GM04503 (cell line): Measurements from ENCODE around the gene BCS1L.

Experiments used
- DNase-seq: peaks from one replicate; pipeline ENCODE4 v3.0.0-alpha.2; 2012; ENCODE audit warnings: low read depth

The BCS1L gene, protein sequence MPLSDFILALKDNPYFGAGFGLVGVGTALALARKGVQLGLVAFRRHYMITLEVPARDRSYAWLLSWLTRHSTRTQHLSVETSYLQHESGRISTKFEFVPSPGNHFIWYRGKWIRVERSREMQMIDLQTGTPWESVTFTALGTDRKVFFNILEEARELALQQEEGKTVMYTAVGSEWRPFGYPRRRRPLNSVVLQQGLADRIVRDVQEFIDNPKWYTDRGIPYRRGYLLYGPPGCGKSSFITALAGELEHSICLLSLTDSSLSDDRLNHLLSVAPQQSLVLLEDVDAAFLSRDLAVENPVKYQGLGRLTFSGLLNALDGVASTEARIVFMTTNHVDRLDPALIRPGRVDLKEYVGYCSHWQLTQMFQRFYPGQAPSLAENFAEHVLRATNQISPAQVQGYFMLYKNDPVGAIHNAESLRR

DNA sequence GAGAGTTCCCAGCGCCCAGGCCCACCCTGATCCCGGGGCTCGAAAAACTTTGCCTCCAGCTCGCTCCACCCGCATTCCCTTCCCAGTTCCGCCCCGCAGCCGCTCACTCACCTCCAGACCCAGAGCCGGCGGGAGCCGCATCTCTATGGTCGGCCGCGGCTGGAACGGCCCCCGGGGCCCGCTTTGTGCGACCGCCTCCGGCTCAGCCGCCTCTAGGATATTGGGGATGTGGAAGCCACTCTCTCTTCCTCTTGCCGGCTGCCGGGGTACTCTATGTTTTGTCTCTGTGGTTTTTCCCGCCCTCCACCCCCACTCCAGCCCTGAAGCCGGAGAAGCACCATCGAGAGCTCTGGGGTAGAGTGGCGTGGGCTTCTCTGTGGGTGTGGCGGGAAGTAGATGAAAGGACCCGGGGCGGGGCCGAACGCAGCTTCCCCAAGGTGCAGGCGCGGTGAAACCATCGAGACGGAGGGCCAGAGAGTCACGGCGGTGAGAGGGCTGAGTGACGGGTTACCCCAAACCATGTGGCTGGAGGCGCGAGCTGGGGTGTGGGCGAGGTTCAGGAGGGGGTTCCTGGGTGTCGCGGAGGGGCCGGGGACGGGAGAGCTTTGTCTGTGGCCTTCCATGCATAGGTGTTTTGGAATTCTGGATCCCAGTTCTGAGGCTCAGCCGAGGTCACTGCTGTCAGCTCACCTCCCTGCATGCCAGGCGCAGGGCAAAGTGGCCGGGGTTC lies at the start of gene BCS1L, which contains the start of gene ZNF142:
Gene BCS1L (plus strand): TSS at position 426 of the 730 bp plus-strand sequence. CDS start 1,305 bp downstream, outside the sequence.
Gene ZNF142 (minus strand): TSS at position 366 of the 730 bp plus-strand sequence. CDS start 3,194 bp downstream, outside the sequence.
- peak; percentile 47 for DNase-seq

DNA sequence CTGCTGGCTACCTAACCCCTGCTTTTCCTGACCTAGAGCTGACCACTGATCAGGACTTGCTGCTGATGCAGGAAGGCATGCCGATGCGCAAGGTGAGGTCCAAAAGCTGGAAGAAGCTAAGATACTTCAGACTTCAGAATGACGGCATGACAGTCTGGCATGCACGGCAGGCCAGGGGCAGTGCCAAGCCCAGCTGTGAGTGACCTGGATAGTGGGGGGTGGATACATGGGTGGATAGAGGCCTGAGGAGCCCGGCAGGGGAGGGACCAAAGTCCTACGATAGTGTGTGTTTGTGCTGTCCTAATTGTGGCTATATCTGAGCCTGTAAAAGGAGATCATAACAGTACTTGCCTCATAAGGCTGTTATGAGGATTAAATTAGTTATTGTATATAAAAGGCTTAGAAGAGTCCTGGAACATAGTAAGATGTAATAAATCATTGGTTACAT lies 43.6 kb upstream of the BCS1L start:
- DNase-seq: no peak

DNA sequence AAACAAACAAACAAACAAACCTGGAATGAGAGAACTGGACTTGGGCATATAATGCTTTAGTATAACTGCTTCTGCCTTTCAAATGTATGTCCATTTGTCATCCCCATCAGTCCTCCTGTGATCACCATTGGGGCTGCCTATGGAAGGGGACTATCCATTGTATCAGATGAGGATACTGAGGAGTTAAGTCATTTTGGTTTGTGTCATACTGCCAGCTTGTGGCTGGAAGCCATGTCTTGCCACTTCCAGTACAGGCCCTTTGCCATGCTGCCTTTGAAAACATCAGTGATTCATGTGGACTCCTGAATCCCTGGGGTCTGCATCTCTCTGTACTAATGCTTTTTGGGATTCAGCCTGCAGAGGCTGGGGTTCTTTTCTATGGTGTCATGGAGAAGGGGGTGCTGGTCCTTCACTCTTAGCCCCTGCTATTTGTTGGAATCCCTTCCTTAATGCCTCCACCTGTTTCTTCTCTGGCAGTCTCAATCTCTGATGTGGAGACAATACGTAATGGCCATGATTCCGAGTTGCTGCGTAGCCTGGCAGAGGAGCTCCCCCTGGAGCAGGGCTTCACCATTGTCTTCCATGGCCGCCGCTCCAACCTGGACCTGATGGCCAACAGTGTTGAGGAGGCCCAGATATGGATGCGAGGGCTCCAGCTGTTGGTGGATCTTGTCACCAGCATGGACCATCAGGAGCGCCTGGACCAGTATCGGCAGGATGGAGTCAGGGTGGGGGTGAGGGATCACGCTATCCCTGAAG lies 41.2 kb upstream of the BCS1L start:
- DNase-seq: no peak

DNA sequence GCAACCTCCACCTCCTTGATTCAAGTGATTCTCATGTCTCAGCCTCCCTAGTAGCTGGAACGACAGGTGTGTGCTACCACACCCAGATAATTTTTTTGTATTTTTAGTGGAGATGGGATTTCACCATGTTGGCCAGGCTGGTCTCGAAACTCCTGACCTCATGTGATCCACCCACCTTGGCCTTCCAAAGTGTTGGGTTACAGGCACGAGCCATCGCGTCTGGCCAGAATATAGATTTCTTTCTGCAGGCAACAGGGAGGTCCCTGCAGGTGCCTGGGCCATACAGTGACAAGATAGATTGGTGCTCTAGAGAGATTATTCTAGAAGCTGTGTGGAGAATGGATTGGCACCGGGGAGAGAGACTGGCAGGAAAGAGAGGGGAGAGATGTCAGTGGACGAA lies 38.5 kb upstream of the BCS1L start:
- DNase-seq: no peak

DNA sequence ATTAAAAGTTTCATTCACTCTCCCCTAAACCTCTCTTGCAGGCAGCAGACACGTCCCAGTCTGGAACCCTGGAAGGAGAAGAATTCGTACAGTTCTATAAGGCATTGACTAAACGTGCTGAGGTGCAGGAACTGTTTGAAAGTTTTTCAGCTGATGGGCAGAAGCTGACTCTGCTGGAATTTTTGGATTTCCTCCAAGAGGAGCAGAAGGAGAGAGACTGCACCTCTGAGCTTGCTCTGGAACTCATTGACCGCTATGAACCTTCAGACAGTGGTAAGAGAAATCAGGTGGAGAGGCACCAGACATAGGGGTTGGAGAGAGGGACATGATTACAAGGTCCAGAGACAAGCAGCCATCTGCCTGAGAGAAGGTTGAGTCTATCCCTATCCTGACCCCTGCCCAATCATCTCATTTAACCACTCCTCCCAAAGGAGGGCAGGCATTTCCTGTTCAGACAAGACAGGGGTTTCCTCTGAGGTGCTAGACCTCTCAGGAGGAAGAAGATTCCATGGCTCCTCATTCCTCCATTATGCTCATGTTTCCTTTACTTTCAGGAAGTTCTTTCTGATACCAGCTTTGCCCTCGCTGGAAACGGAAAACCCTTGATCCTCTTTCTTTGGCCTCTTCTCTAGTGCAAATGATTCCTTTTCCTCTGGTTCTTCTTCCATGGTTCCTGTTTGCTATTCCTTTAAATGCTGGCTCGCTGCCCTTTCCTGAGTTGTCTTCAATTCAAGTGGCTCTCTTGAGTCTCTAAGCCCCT lies 36.7 kb upstream of the BCS1L start:
- DNase-seq: no peak

DNA sequence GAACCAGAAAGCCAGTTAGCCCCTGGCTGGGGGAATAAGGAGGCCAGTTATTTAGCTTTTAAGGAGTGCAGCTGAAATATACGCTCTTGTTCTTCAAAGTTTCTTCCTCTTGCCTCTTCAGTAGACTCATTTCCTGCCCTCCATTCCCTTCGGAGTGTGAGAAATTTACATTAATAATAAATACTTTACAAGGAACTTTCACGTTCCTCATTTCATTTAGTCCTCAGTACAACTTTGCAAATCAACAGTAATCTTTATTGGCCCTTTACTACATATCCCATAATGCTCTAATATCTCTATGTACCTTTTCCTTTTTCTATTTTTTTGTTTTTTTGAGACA lies 36.1 kb upstream of the BCS1L start:
- no peak for DNase-seq

DNA sequence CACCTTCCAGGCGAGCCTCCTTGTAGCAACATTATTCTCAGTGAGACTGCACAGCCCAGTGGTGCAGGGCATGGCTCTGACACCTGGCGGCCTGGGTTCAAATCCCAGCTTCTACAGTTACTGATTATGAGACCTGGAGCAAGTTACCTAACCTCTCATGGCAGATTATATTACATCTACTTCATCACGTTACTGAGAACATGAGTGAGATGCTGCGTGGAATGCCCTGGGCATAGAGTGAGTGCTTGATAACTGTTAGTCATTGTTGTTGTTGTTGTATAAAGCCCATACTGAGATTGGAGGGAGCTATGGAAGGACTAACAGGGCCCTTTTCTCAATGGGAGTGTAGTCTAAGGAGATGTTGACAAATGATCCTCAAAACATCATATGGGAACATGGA lies 33.1 kb upstream of the BCS1L start:
- no peak for DNase-seq

DNA sequence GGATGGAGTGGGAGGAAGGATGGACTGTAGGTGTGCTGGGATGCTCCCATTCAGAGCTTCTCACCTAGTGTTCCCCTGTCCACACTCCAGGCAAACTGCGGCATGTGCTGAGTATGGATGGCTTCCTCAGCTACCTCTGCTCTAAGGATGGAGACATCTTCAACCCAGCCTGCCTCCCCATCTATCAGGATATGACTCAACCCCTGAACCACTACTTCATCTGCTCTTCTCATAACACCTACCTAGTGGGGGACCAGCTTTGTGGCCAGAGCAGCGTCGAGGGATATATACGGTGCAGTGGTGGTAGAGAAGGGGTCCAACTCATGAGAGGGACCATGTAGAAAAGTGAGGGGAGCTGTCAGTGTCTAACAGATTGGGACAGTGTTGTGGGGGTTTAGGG lies 31.5 kb upstream of the BCS1L start:
- no peak for DNase-seq

DNA sequence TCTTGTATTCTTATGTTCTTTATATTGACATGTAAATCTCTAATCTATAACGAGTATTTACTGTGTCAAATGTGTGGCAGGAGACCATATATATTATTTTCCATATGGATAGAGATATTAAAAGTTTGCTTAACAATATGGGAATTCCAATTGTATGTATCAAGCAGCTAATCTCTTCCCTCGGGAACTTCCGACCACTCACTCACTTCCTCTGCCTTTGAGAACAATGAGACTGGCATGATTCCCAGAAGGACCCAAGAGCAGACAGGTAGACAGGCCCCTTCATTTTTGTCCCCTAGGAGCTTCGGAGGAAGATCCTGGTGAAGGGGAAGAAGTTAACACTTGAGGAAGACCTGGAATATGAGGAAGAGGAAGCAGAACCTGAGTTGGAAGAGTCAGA lies 27.6 kb upstream of the BCS1L start:
- DNase-seq: no peak

DNA sequence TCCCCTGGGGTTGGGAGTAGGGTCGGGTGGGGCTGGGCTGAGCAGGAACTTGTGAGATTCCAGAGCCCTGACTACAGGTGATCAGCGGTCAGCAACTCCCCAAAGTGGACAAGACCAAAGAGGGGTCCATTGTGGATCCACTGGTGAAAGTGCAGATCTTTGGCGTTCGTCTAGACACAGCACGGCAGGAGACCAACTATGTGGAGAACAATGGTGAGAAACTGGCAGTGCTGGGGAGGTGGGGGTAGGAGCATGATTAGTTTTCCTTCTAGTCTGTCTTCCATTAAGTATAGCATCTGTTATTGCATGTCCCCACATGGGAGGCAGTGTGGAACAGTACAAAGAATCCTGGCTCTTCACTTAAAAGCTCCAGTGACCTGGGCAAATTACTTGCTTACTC lies 23.8 kb upstream of the BCS1L start:
- no peak for DNase-seq

DNA sequence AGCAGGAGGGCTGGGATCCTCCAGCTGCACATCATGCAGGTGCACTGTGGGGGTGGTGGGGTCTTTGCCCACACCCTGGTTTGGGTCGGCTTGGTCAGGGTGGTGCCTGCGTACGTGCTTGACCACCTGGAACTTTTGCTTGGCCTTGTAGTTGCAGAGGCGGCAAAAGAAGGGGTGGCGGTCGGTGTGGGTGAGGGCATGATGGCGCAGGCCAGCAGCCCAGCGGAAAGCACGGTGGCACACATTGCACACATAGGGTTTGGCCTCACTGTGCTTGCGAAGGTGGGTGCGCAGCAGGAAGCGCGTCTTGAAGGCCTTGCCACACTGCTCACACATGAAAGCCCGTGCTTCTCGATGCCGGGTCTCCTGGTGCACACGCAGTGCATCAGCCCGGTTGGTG lies 21.1 kb upstream of the BCS1L start:
- no peak for DNase-seq

DNA sequence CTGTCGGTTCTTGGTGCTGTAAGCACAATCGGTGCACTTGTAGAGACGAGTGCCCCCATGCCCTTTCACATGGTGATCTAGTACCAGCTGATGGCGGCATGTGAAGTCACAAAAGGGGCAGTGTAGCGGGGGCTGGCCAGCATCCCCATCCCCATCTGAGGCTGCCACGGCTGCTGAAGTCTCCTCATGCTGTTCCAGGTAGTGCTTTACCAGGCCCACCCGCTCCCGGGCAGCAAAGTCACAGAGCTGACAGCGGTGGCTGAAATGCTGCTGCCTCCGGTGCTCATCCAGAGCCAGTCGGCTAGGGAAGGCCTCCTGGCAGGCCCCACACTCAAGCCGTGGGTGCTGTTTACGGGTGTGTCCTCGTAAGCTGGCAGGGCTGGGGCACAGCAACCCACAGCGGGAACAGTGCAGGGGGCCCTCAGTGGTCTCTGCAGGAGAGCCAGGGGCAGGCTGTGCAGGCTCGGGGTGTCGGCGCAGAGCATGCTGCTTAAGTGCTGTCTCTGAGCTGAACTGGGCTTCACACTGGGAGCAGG lies 17.3 kb upstream of the BCS1L start:
- no peak for DNase-seq

DNA sequence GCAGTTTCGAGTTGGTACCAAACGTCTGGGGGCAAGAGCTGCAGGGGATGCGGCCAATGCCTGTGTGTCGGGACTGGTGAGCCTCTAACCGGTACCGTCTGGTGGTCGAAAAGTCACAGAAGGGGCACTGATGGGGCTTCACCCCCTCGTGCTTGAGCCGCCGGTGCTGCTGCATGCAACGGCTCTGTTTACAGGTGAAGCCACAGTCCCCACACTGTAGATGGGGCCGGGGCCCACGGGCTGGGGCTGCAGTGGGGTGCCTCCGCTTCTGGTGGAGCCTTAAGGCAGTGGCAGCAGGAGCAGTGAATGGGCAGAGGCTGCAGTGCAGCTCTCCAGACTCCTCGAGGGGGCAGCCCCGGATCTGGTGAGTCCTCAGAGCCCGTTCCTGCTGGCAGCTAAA lies 16.7 kb upstream of the BCS1L start:
- DNase-seq: no peak

DNA sequence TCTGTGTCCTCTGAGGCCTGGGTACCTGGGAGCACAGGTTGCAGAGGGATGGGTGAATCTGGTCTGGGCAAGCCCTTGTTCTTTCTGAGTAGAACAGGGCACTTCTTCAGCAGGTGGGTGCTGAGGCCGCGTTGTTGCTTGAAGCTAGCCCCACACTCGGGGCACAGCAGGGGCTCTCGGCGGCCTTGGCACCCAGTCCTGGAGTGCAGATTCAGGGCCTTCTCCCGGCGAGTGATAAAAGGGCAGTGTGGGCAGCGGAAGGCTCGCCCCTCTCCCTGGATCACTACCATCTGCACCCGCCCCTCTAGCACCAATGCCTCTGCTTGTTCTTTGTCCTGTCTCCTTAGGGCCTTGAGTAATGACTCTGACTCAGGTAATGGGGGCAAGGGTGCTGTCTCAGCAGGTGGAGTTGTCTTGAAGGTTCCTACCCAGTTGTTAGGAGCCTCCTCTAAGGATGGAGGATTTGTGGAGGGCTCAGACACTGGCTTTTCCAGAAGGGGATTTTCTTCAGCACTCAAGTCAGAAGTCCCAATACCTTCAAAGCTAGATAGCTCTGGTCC lies 15.7 kb upstream of the BCS1L start:
- DNase-seq: no peak

DNA sequence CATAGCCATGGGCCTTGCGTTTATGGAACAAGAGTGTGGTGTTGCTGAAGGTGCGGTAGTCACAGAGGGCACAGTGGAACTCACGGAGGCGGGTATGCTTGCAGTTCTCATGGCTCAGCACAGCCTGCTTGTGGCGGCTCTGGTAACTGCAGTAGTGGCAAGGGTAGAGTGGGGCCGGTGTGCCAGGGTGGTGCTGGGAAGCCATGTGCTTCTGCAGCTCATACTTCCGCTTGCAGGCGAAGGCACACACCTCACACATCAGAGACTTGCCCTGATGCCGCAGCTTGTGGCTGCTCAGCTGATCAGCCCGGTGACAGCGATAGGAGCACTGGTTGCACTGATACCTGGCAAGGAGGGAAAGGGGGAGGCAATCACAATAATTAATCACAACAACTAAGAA lies 14.8 kb upstream of the BCS1L start:
- no peak for DNase-seq

DNA sequence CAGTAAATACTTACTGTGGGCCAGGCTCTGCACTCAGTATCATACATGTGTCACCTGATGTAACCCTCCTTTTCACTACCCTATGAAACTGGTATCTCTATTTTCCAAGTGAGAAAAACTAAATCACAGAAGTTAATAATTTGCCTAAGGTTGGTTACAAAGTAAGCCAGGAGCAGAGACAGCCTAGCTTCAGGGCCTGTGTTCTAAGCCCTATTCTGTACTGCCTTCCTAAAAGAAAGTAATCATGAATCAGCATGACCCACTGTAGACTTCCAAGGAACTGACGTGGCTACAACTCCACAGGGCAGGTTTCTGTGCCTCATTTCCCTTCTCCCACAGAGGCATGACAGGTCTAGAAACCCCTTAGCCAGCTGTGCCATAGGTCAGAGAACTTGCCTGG lies 14.4 kb upstream of the BCS1L start:
- no peak for DNase-seq

DNA sequence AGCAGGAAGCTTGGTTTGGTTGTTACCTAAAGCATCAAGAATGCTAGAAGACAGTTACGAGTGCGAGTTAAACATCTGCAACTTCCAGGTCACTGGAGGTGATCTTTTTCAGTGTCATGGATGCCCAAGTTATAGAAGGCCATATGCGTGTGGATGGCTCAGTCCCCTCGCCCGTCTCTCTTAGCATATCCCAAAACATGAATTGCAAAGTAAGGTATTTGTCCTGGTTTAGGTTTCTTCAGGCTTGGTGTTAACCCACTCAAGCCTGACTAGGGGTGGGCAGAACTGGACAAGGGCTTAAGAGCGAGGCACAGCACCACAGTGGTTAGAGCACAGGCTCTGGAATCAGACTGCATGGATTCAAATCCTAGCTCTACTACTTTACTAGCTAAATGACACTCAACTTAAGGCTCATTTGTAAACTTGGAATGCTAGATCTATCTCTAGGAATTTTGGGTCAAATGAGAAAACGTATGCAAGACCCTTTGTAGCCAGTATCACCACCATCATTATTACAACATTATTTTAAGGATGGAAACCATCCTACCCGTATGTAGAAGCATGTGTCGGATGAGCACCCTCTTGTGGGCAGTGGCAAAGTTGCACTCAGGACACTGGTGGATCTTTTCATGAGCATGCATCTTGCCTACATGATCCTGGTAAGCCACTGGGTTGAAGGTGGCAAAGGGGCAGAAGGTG lies 11.2 kb upstream of the BCS1L start:
- no peak for DNase-seq

DNA sequence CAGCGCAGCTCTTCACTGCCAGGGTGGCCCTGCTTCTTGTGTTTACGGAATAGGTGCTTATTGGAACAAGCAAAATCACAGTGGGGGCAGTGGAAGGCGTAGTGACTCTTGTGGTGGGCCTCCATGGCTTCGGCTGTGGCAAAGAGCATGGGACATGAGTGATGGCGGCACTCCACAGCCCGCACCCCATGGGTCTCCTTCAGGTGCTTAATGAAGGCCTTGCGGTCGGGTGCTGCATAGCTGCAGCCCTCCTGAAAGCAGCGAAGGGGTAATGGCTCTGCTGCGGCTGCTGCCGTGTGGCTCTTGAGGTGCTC lies 10.7 kb upstream of the BCS1L start:
- DNase-seq: no peak

DNA sequence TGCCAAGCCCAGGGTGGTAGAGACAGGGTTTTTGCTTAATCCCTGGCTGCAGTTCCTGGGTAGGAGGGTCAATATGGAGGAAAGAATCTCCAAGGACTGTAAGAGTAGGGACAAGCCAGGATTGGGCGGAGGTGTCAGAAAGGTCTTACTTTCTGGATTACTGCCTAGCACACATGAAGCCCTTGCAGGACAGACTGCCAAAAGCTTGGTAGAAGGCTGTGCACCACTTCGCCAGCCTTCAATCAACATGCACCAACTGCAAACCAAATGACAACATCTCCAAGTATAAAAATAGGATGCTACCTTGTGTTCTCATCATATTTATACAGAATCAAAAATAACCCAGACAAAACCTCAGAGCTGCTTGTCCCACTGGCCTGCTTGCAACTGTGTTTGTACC lies 3.7 kb upstream of the BCS1L start:
- DNase-seq: no peak

DNA sequence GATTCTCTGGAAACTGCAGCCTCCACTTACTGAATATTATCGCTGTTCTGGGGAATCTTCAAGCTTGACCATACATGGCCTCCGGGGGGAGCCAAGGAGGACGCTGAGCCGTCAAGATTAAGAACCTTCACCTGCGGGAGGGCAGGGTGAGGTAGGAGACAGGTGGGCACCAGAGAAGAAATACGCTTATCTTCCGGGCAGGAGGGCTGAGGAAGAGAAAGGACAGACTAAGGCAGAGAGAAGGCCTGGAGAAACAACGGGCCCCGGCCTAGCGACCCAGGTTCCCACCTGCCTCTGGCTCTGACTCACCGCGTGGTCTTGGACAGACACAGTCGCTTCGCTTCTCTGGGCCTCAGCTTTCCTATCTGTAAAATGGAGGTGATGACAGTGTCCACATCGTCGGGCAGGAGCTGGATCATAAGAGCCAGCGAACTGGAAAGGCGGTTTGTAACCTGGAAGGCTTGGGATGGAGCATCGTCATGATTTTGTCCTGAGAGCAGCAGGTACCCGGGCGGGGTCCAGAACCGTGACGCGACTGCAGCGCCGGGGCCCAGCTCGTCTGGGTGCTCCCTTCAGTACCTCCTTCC lies 719 bp upstream of the BCS1L start:
- no peak for DNase-seq

DNA sequence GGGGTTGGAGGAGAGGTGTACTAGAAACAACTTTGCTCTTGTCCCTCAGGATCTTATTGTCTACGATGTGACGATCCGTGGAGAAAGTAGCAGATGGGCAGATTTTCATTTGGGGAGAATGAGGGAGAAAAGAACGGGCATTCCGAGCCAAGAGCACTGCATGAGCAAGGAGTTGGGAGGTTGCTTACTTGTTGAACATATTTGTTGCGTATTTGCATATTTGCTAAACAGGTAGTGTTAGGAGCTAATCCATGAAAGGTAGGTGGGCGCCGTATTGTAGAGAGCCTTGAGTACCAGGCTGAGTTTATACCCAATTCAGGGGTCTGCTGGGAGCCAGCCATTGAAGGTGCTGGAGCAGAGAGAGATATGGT lies 490 bp downstream of the BCS1L start:
- DNase-seq: no peak
